ENCODE data around the gene TMEM255B. TPM values are rescaled to one million over a fixed set of nuclear protein-coding genes. Genes with fewer than 3 reads are reported as not detected.
A peak's percentile ranks its signal among the peaks of the same experiment; 100 is the strongest.

Gene TMEM255B
- total RNA-seq, 1 experiment from 2014 or later = not detected

GRCh38 chr13:113756441-113757097 is 2.5 kb upstream of the TMEM255B start:
- Mint-ChIP-seq H3K4me3 (ENCODE audit: low read depth, unreplicated experiment) (no peak overlapping the region), H3K36me3 (ENCODE audit: insufficient read depth, unreplicated experiment) (no peaks in the 10 kb centered on the region), H3K27ac (ENCODE audit: unreplicated experiment) (no peak overlapping the region), H3K9me3 (ENCODE audit: low read depth, unreplicated experiment) (no peaks in the 10 kb centered on the region), H3K27me3 (ENCODE audit: unreplicated experiment) (peaks cover 37% of the 10 kb centered on the region), H3K4me1 (ENCODE audit: low read depth, unreplicated experiment) (peaks cover 8% of the 10 kb centered on the region)
- intact Hi-C loops (cut with micrococcal nuclease; ENCODE audit: unreplicated experiment) = no loop called here
- TF ChIP-seq CTCF (IDR thresholded peaks at IDR 0.05; ENCODE audit: unreplicated experiment) = no peak
- no TSS peak for BruUV-seq (replicated peaks)
- no peak for DNase-seq
- CTCF ChIA-PET = no interaction called here

DNA sequence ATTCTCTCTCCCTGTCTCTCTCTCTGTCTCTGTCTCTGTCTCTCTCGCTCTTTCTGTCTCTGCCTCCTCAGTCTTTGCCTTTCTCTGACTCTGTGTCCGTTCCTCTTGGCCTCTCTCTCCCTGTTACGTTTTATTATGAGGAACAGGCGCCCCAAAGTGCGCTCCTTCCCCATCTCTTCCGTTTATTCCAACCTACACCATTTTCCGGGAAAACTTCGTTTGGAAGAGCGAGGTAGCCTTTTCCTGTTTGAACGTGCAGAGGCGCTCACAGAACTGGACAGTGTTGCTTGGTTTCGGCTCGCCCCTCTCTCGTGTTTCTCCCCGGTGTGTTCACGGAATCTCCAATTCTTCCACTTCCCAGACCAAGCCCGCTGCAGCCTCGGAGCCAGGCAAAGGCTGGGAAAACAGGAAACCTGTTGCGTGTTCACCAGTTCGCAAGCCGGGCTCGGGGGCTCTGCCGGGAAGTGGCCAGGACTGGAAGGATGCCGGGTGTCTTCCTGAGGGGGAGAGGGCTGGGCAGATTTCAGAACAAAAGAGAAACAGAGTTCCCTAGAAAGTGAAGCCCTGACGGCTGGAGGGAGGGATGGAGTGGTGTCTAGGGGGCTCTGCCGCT is 605 bp downstream of the TMEM255B start:
- DNase-seq = no peak
- no TSS peak for BruUV-seq (replicated peaks)
- Mint-ChIP-seq H3K27ac (ENCODE audit: unreplicated experiment) (peak overlapping the region; percentile 33), H3K36me3 (ENCODE audit: insufficient read depth, unreplicated experiment) (no peaks in the 10 kb centered on the region), H3K9me3 (ENCODE audit: low read depth, unreplicated experiment) (no peaks in the 10 kb centered on the region), H3K27me3 (ENCODE audit: unreplicated experiment) (peaks cover 31% of the 10 kb centered on the region), H3K4me1 (ENCODE audit: low read depth, unreplicated experiment) (peaks cover 8% of the 10 kb centered on the region), H3K4me3 (ENCODE audit: low read depth, unreplicated experiment) (peak overlapping the region; percentile 76)
- CTCF ChIA-PET = no interaction called here
- intact Hi-C loops (cut with micrococcal nuclease; ENCODE audit: unreplicated experiment) = no loop called here
- TF ChIP-seq CTCF (IDR thresholded peaks at IDR 0.05; ENCODE audit: unreplicated experiment) = no peak

- H3K27me3 Mint-ChIP-seq (ENCODE audit: unreplicated experiment) = peaks cover 24% of the 10 kb centered on the region
- H3K36me3 Mint-ChIP-seq (ENCODE audit: insufficient read depth, unreplicated experiment) = no peaks in the 10 kb centered on the region
- no peak overlapping the region for H3K4me3 Mint-ChIP-seq (ENCODE audit: low read depth, unreplicated experiment)
- CTCF ChIA-PET = no interaction called here
- no peak overlapping the region for H3K27ac Mint-ChIP-seq (ENCODE audit: unreplicated experiment)
- BruUV-seq (replicated peaks) = no TSS peak
- TF ChIP-seq CTCF (IDR thresholded peaks at IDR 0.05; ENCODE audit: unreplicated experiment) = no peak
- peaks cover 8% of the 10 kb centered on the region for H3K4me1 Mint-ChIP-seq (ENCODE audit: low read depth, unreplicated experiment)
- intact Hi-C loops (cut with micrococcal nuclease; ENCODE audit: unreplicated experiment) = no loop called here
- H3K9me3 Mint-ChIP-seq (ENCODE audit: low read depth, unreplicated experiment) = no peaks in the 10 kb centered on the region
- no peak for DNase-seq
Measured at GRCh38 chr13:113761136-113761535, 2.1 kb downstream of the TMEM255B start.

DNA sequence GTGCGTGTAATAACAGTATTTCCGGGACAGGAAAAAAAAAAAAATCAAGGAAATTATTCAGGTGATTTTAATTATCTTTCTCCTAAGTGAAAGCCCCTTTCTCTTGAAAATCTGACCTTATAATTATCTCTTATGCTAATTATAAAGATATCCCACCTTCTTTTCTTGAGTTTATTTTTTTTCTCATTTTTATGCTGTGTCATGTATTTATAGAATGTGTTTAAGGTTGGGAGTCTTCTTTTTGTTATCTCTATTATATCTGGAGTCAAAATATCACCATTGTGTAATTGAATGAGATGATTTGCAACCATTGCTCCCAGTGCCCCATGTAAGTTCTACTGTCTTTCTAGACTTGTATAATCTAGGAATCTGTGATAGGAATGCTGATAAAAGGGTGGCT is 3.0 kb downstream of the TMEM255B start:
- Mint-ChIP-seq H3K4me1 (ENCODE audit: low read depth, unreplicated experiment) (peaks cover 8% of the 10 kb centered on the region), H3K4me3 (ENCODE audit: low read depth, unreplicated experiment) (no peak overlapping the region), H3K9me3 (ENCODE audit: low read depth, unreplicated experiment) (no peaks in the 10 kb centered on the region), H3K27ac (ENCODE audit: unreplicated experiment) (no peak overlapping the region), H3K36me3 (ENCODE audit: insufficient read depth, unreplicated experiment) (no peaks in the 10 kb centered on the region), H3K27me3 (ENCODE audit: unreplicated experiment) (peaks cover 24% of the 10 kb centered on the region)
- TF ChIP-seq CTCF (IDR thresholded peaks at IDR 0.05; ENCODE audit: unreplicated experiment) = no peak
- no TSS peak for BruUV-seq (replicated peaks)
- DNase-seq = no peak
- CTCF ChIA-PET = no interaction called here
- intact Hi-C loops (cut with micrococcal nuclease; ENCODE audit: unreplicated experiment) = no loop called here
